Neural progenitor cell (in vitro differentiated cells): ENCODE results near the gene AP2S1.

Experiments
- CTCF ChIP-seq: fragments of 200-600 bp; sonication (generic); IDR thresholded peaks from 2 replicates; pipeline ENCODE4 v1.5.1; 2017; ENCODE audit warnings: antibody characterized with exemption, mild to moderate bottlenecking
- EZH2 ChIP-seq: fragments of 200-600 bp; sonication (generic); IDR thresholded peaks from 2 replicates; pipeline ENCODE4 v1.6.1; 2017; ENCODE audit warnings: antibody characterized with exemption, mild to moderate bottlenecking, moderate library complexity

- TF ChIP-seq CTCF = no peak
- TF ChIP-seq EZH2 = no peak
Observed at GRCh38 chr19:46848389-46848788, 2.3 kb downstream of the AP2S1 start.
